Stomach (tissue), 9 donors: Measurements from ENCODE around the gene YAE1. TPM values are rescaled to one million over a fixed set of nuclear protein-coding genes. Genes with fewer than 3 reads are reported as not detected.
A peak's percentile ranks its signal among the peaks of the same experiment; 100 is the strongest.

Experiments
- DNase-seq, 2 donors: peaks; one replicate each; pipeline versions ENCODE4 v3.0.0 to v3.0.0-alpha.2; 2013 to 2019
- H3K27ac ChIP-seq, 5 donors: fragments of 200-600 bp in 4 of 5; sonication (generic) in 4 of 5; one replicate each; pipeline ENCODE4 v1.5.1; 2013 to 2019; ENCODE audit warnings: mild to moderate bottlenecking in 1 of 5, moderate library complexity in 1 of 5
- H3K27me3 ChIP-seq, 3 donors: fragments of 200-600 bp; sonication (generic); one replicate each; pipeline ENCODE4 v1.5.1; 2017 to 2019; ENCODE audit warnings: mixed run types in 1 of 3
- H3K36me3 ChIP-seq, 4 donors: fragments of 200-600 bp; sonication (generic); 1 replicate in 3 of 4; 2 replicates in 1 of 4; pipeline ENCODE4 v1.5.1; 2016 to 2019
- H3K4me1 ChIP-seq, 4 donors: fragments of 200-600 bp; sonication (generic); one replicate each; pipeline ENCODE4 v1.5.1; 2016 to 2019
- H3K4me3 ChIP-seq, 4 donors: fragments of 200-600 bp; sonication (generic) in 3 of 4; one replicate each; pipeline ENCODE4 v1.5.1; 2016 to 2019; ENCODE audit warnings: mild to moderate bottlenecking in 1 of 4
- H3K9me3 ChIP-seq, 4 donors: fragments of 200-600 bp; sonication (generic); one replicate each; pipeline ENCODE4 v1.5.1; 2016 to 2019
- EP300 ChIP-seq: sonication (generic); formaldehyde crosslinking; IDR thresholded peaks from one replicate; pipeline ENCODE4 v1.6.1; 2017; ENCODE audit warnings: antibody characterized with exemption
- POLR2A ChIP-seq, 4 donors: fragments of 450-650 bp; IDR thresholded peaks; one replicate each; pipeline ENCODE4 v1.6.1; 2016; ENCODE audit warnings: antibody characterized with exemption in 4 of 4, control low read depth in 2 of 4, mild to moderate bottlenecking in 1 of 4, moderate library complexity in 1 of 4
- POLR2AphosphoS5 ChIP-seq, 3 donors: sonication (generic); formaldehyde crosslinking; IDR thresholded peaks; one replicate each; pipeline ENCODE4 v1.6.1; 2016; ENCODE audit warnings: antibody characterized with exemption in 3 of 3
- WGBS, 5 donors: extraction: QIAGEN DNeasy Blood & Tissue Kit in 3 of 5; methylation state at CpG; one replicate each; pipeline versions ENCODE4 v1.1.5 to v1.1.7; 2013 to 2018; 5-methylcytosine and 5-hydroxymethylcytosine counted together
- intact Hi-C: fragments of 100-400 bp; cut with DNase I; formaldehyde crosslinking; loops from one replicate; pipeline ENCODE4 v1.15.1; 2023; ENCODE audit warnings: low total_unique reads
- polyA plus RNA-seq, 3 donors: library from polyadenylated mRNA; stranded (reverse); fragments of 200-250 nt; gene quantifications; one replicate each; pipeline ENCODE4 v1.2.3, GENCODE V29; 2013
- total RNA-seq, 5 donors: library from RNA; depleted of rRNA; stranded (reverse); fragments of >200 nt; gene quantifications; one replicate each; pipeline versions ENCODE4 v1.1.0 to v1.2.3, GENCODE V29; 2014 to 2016
- TF ChIP-seq, protein P1 (sequence below), 7 experiments: fragments of 450-650 bp in 4 of 7; fragments of 200-600 bp in 3 of 7; sonication (generic) in 3 of 7; IDR thresholded peaks; one replicate each; pipeline ENCODE4 v1.5.1; 2016 to 2019; ENCODE audit warnings: antibody characterized with exemption in 7 of 7, control low read depth in 2 of 7, mild to moderate bottlenecking in 1 of 7
- donor health status: healthy with polysubstance abuse.
- donor health status: Bipolar disorder and iron deficiency.
- donor health status: healthy.

Gene YAE1
- total and polyA plus RNA-seq, 8 donors: 1.2 to 38.6 (median 21.7) TPM

DNA sequence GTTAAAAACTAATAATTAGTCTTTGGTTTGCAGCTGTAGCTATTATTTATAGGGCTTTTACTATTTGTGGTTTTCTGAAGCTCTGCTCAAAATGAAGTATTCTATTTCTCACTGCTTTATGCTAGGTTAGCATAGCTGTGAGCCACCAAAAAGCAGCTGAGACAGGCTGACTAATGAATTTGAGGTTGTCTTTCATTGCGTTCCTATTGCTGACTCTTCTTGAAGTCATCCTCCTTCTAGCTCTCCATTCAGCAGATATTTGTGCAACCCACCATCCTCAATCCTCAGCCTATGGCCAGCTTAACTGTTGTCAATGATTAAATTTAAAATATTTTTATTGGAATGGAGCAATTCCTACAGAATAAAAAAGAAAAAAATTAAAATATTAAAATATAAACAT, 55.1 kb downstream of the YAE1 start:
- Histone ChIP-seq H3K27ac (no peak overlapping the region), H3K4me1 (peaks cover 17 to 40% (median 34%) of the 10 kb centered on the region in 4 donors), H3K36me3 (no peaks in the 10 kb centered on the region), H3K9me3 (no peaks in the 10 kb centered on the region), H3K27me3 (no peaks in the 10 kb centered on the region), H3K4me3 (no peak overlapping the region)
- no peak for TF ChIP-seq POLR2A (IDR thresholded peaks at IDR 0.05)
- TF ChIP-seq POLR2AphosphoS5 (IDR thresholded peaks at IDR 0.05): no peak
- TF ChIP-seq EP300: no peak
- TF ChIP-seq, protein P1, sequence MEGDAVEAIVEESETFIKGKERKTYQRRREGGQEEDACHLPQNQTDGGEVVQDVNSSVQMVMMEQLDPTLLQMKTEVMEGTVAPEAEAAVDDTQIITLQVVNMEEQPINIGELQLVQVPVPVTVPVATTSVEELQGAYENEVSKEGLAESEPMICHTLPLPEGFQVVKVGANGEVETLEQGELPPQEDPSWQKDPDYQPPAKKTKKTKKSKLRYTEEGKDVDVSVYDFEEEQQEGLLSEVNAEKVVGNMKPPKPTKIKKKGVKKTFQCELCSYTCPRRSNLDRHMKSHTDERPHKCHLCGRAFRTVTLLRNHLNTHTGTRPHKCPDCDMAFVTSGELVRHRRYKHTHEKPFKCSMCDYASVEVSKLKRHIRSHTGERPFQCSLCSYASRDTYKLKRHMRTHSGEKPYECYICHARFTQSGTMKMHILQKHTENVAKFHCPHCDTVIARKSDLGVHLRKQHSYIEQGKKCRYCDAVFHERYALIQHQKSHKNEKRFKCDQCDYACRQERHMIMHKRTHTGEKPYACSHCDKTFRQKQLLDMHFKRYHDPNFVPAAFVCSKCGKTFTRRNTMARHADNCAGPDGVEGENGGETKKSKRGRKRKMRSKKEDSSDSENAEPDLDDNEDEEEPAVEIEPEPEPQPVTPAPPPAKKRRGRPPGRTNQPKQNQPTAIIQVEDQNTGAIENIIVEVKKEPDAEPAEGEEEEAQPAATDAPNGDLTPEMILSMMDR (IDR thresholded peaks at IDR 0.05): no peak
- DNase-seq: no peak
- intact Hi-C loops: no loop called here
- 79 to 91% (median 84%) methylated on average over 1 of the region's 1 CpG for WGBS, 5 donors

DNA sequence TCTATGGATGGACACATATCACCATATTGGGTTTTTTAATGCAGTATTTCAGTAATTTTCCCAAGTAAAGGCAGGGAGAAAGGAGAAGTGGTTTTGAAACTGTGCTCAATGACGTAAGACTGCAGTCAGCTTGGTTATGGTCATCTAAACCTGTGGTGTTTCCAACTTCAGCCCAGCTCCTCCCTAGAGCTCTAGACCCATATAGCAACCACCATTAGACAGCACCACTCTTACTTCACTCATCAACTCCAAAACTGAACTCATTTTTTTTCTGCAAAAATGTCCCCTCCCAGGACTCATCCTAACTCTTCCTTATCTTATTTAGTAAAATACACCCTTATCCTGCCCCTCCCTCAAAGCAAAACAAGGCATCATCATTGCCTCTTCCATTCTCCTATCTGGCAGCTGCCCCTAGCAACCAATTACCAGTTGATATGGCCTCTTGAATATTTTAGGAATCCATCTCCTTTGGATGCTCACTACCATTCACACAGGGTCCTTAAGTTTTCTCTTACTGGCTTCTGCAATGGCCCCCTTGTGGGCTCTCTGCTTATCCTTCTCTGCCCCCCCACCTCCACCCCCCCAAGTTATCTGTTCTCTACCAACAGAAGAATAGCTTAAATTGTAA, 55.7 kb downstream of the YAE1 start:
- no peak for DNase-seq
- Histone ChIP-seq H3K36me3 (no peaks in the 10 kb centered on the region), H3K27me3 (no peaks in the 10 kb centered on the region), H3K27ac (peak overlapping the region in 2 of 5 donors; percentile 16 to 91), H3K4me1 (peaks cover 21 to 43% (median 40%) of the 10 kb centered on the region in 4 donors), H3K9me3 (no peaks in the 10 kb centered on the region), H3K4me3 (no peak overlapping the region)
- TF ChIP-seq POLR2A (IDR thresholded peaks at IDR 0.05): no peak
- TF ChIP-seq POLR2AphosphoS5 (IDR thresholded peaks at IDR 0.05): no peak
- TF ChIP-seq, protein P1 (IDR thresholded peaks at IDR 0.05): no peak
- TF ChIP-seq EP300: no peak
- 79 to 95% (median 92%) methylated on average over 1 of the region's 1 CpG for WGBS, 5 donors
- intact Hi-C loops: no loop called here

Other genes starting within 250 kb of the YAE1 start
- 10 to 100 TPM; 10.6 to 40.3 (median 33.8) TPM for gene RALA, start 57.2 kb downstream of the YAE1 start, total RNA-seq
- gene RALA, start 57.2 kb downstream of the YAE1 start, polyA plus RNA-seq: 10 to 100 TPM; 26.6 to 57.0 (median 29.4) TPM